Right renal pelvis (tissue), 4 donors: ENCODE results near the gene CNTN2. TPM values are rescaled to one million over a fixed set of nuclear protein-coding genes. Genes with fewer than 3 reads are reported as not detected.

Experiments
- DNase-seq, 4 donors: peaks; one replicate each; pipeline ENCODE4 v3.0.0-alpha.2; 2013; ENCODE audit warnings: low read depth in 4 of 4, low spot score in 3 of 4, missing footprints in 1 of 4
- polyA plus RNA-seq, 4 donors: library from polyadenylated mRNA; unstranded; fragments of 120-200 nt; gene quantifications; one replicate each; pipeline ENCODE4 v1.2.1, GENCODE V29; 2013; ENCODE audit not compliant: insufficient read length in 4 of 4

The CNTN2 gene
- polyA plus RNA-seq, 4 donors: 0.73 to 1.0 (median 0.82) TPM

GRCh38 chr1:205111354-205111753 is 68.3 kb downstream of the CNTN2 start:
- no peak for DNase-seq

DNA sequence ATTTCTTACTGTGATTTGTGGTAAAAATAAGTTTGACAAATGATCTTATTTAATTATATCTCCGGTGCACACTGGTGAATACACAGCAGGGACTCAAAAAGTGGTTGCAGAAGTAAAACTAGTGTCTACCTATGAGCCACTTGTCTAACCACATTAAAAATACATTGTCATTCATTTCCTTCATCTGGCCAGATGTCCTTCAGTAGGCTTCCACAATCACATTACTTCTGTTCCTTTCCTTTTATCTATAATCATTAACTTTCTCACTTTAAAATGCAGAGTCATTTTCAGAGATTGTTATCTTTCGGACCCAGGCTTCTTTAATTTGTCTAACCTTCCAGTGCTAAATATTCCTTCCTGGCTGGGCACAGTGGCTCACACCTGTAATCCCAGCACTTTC is 75.7 kb downstream of the CNTN2 start:
- DNase-seq: no peak

GRCh38 chr1:205121660-205122488 is 78.9 kb downstream of the CNTN2 start, which contains the start of gene RBBP5:
TSS of gene RBBP5 (minus strand) at chr1:205121978. CDS start at chr1:205121873, 105 bp downstream.
- peak; percentile 89 to 97 (median 94) for DNase-seq

DNA sequence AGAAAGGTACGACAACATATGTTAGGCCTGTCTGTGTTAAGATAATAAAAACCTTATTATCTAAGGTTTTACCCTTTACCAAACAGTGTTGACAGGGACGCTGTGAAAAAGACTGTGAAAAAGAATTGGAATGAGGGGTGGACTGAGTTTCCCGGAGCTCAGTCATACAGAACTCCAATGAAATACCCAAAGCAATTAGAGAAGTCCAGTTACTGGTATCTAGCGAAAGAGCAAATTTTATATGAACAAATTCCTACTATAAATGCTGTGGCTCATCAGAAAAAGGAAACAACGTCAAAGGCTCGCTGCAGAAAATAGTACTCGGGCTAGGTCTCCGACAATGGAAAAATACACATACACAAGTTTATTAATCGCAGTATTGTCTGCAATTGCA is 79.5 kb downstream of the CNTN2 start:
- no peak for DNase-seq

- no peak for DNase-seq
Observed at GRCh38 chr1:205124726-205125125, 81.7 kb downstream of the CNTN2 start.

DNA sequence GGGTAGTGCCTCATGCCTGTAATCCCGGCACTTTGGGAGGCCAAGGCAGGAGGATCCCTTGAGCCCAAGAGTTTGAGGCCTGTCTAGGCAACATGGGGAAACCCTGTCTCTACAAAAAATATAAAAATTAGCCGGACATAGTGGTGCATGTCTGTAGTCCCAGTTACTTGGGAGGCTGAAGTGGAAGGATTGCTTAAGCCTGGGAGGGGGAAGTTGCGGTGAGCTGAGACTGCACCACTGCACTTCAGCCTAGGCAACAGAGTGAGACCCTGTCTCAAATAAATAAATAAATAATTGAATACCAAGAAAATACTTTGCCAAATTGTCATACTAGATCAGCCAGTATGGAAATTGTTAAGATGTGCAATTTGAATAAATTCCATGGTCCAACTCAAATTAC is 84.6 kb downstream of the CNTN2 start:
- DNase-seq: no peak

Other genes with a start within 250 kb of the CNTN2 start
- 10 to 100 TPM; 13.0 to 34.1 (median 15.3) TPM for gene NFASC, start 172.3 kb upstream of the CNTN2 start, polyA plus RNA-seq
- 1 to 10 TPM; 3.2 to 4.0 (median 3.9) TPM for gene TMEM81, start 41.2 kb downstream of the CNTN2 start, polyA plus RNA-seq
- 10 to 100 TPM; 19.2 to 22.9 (median 21.0) TPM for gene RBBP5, start 78.8 kb downstream of the CNTN2 start, polyA plus RNA-seq
- 10 to 100 TPM; 18.6 to 21.6 (median 20.7) TPM for gene DSTYK, start 168.5 kb downstream of the CNTN2 start, polyA plus RNA-seq
- gene TMCC2, start 184.7 kb downstream of the CNTN2 start, polyA plus RNA-seq: 1 to 10 TPM; 6.3 to 8.3 (median 7.6) TPM